SKM-1 (cell line): ENCODE measurements around the gene WDR83.
"Not testable (repeated sequence)": the region's sequence is repeated elsewhere in the genome, so short reads cannot be mapped to it uniquely, and the experiment has no call there.

ENCODE experiments used
- DNase-seq: peaks from one replicate; lab custom pipeline; 2025; ENCODE audit not compliant: unreplicated experiment; lab: John Stamatoyannopoulos, UW

Gene WDR83

GRCh38 chr19:12666265-12667048 lies at the start of gene WDR83, which contains the start of gene MAN2B1:
Gene WDR83 (plus strand): TSS chr19:12666807. CDS start chr19:12669791, 2,984 bp downstream.
Gene MAN2B1 (minus strand): TSS chr19:12666742. CDS start chr19:12666701, 41 bp downstream.
- peak; percentile 73 for DNase-seq

- no peak for DNase-seq
Observed at GRCh38 chr19:12617646-12618045, 49.0 kb upstream of the WDR83 start.

GRCh38 chr19:12621253-12622024 lies 45.2 kb upstream of the WDR83 start:
- DNase-seq, result not testable (repeated sequence)

- DNase-seq, result no peak
Observed at GRCh38 chr19:12623361-12624031, 43.1 kb upstream of the WDR83 start.

DNA sequence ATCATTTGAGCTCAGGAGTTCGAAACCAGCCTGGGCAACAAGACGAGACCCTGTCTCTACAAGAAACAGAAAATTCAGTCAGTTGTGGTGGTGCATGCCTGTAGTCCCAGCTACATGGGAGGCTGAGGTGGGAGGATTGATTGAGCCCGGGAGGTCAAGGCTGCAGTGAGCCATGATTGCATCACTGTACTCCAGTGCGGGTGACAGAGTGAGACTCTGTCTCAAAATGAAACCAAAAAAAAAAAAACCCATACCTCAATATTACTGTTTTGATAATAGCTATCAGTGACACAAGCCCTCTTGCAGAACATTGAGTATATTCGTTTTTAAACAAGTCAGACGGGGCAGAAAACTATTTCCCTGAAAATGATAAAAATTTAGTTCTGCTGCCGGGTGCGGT lies 39.6 kb upstream of the WDR83 start:
- no peak for DNase-seq

DNA sequence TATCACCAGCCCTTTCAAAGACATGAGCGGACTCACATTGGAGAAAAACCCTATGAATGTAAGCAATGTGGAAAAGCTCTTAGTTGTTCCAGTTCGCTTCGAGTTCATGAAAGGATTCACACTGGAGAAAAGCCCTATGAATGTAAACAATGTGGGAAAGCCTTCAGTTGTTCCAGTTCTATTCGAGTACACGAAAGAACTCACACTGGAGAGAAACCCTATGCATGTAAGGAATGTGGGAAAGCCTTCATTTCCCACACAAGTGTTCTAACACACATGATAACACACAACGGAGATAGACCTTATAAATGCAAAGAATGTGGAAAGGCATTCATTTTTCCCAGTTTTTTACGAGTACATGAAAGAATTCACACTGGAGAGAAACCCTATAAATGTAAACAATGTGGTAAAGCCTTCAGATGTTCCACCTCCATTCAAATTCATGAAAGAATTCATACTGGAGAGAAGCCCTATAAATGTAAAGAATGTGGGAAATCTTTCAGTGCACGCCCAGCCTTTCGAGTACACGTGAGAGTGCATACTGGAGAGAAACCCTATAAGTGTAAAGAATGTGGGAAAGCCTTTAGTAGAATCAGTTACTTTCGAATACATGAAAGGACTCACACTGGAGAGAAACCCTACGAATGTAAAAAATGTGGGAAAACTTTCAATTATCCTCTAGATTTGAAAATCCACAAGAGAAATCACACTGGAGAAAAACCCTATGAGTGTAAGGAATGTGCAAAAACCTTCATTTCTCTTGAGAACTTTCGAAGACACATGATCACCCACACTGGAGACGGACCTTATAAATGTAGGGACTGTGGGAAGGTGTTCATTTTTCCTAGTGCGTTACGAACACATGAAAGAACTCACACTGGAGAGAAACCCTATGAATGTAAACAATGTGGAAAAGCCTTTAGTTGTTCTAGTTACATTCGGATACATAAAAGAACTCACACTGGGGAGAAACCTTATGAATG lies 38.3 kb upstream of the WDR83 start:
- DNase-seq, result no peak

GRCh38 chr19:12629215-12629614 lies 37.4 kb upstream of the WDR83 start:
- DNase-seq, result no peak

DNA sequence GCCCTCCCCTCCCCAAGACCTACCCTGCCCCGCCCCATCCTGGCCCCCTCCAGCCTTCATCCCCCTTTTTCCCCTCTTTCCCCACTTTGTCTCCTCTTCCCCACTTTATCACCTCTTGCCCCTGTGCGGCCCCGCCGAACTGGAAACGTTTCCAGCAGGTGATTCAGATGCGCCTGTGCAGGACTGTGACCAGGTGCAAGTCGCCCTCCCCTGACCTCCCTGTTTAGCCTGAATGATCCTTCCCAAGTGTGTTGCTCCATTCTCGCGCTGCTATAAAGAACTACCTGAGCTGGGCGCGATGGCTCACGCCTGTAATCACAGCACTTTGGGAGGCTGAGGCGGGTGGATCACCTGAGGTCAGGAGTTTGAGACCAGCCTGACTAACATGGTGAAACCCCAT lies 30.0 kb upstream of the WDR83 start:
- DNase-seq, result no peak

DNA sequence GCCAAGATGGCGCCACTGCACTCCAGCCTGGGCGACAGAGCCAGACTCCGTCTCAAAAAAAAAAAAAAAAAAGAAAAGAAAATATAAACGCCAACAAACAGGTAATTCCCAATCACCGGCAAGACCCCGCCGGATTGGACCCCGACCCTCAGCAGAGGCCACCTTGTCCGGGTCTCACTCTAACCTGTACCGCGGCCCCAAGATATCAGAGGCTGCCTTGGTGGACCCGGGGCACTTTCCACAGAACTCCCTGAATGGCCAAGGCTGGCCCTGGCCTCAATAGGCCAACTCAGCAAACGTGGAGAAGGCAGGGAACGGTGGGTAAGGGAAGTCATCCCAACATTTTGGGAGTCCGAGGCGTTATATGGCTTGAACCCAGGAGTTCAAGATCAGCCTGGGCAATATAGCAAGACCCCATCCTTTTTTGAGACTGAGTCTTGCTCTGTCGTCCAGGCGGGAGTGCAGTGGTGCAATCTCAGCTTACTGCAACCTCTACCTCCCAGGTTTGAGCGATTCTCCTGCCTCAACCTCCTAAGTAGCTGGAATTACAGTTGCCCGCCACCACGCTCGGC lies 27.9 kb upstream of the WDR83 start:
- no peak for DNase-seq

GRCh38 chr19:12639901-12640613 lies 26.6 kb upstream of the WDR83 start:
- DNase-seq, result peak; percentile 74

GRCh38 chr19:12641456-12641855 lies 25.2 kb upstream of the WDR83 start:
- no peak for DNase-seq

- no peak for DNase-seq
Observed at GRCh38 chr19:12642506-12642905, 24.1 kb upstream of the WDR83 start.

DNA sequence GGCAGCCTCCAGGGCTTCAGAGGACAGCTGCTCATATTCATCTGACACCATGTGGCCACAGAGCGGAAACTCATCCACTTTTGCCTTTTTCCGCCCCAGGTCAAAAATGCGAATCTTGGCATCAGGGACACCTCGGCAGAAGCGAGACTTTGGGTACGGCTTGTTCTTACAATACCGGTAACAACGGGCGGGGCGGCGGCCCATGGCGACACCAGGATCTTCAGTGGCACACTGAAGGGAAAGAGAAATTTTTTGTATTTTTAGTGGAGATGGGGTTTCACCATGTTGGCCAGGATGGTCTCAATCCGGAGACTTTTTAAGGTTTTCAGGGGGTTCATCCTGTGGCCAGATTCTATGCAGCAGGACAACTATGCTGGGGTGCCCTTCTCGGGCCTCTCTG lies 22.9 kb upstream of the WDR83 start:
- not testable (repeated sequence) for DNase-seq

DNA sequence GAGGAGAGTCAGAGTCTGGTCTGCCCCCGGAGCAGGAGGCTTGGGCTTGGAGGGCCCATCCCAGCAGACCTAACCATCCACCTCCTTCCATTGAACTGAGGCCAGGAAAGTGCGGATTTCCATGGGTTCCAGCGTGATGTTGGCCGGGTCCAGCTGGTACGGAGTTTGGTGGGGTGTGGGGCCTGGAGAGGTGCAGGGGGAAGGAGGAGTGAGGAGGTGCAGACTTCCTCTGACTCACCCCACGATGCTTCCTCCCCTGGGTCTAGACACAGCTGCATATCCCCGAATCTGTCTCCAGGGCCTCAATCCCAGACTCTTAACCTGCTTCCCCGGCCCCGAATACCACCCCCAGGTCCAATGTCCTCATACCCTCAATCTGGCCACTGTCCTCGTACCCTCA lies 20.1 kb upstream of the WDR83 start:
- DNase-seq, result no peak

GRCh38 chr19:12647047-12647446 lies 19.6 kb upstream of the WDR83 start:
- DNase-seq, result no peak

GRCh38 chr19:12647490-12648071 lies 19.0 kb upstream of the WDR83 start:
- DNase-seq, result no peak

DNA sequence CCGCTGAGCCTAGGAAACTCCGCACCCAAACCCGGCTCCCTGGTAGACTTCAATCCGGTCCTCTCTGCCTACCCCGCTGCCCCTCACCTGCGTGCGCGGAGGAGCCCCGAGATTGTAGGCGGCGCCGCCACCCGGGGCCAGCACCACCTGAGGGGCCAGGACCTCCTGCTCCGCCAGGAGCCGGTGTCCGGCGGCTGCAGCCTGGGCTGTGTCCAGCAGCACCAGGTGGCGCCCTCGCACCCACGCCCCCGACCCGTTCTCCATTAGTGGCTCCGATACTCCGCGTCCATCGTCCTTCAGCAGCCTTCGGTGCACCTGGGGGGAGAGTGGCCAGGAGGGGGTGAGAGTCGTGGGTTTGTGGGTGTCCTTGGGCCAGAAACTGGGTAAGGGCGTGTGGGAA lies 18.5 kb upstream of the WDR83 start:
- DNase-seq, result no peak

DNA sequence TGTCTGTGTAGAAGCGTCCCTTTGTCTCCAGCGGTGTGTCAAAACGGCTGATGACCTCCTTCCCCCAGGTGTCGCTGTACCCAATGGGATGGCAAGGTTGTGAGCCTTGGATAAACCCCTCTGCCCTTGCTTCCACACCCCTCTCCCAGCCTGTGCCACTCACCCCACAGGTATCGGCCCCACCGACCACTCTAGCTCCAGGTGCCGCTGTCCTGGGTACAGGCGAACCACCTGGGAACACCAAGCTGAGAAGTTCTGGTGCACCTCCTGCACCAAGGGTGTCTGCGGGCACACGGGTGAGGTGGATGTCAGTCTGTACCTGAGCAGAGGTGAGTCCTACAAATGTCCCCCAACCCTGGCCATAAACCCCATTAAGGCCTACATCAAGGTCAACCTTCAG lies 16.7 kb upstream of the WDR83 start:
- no peak for DNase-seq

GRCh38 chr19:12652219-12652618 lies 14.4 kb upstream of the WDR83 start:
- DNase-seq, result no peak
